ENCODE results near the gene ARID1A. TPM values are rescaled to one million over a fixed set of nuclear protein-coding genes. Genes with fewer than 3 reads are reported as not detected.
"Not testable (repeated sequence)": the region's sequence is repeated elsewhere in the genome, so short reads cannot be mapped to it uniquely, and the experiment has no call there.

ARID1A gene
- total RNA-seq, 2 donors from 2014 or later: 95.1 to 97.3 TPM

DNA sequence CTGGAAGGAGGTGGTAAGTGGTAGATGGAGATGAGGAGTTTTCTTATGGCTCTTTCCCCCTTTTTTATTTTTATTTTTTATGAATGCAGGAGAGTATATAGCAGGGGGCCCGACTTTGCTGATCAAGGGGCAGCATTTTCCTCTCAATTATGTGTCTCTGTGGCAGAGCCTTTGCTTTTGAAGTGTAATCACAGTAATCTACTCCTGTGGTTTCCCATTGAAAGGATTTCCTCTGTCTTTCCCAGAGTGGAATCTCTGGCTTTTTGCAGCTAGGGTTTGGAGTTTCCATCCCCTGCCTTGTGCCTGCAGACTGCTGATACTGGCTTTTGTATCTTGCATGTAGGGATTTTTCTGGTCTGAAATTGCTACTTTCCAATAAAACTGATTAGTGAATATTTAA, 29.1 kb downstream of the ARID1A start:
- H3K27me3 Mint-ChIP-seq (ENCODE audit: low read depth): no peaks in the 10 kb centered on the region
- H3K27ac Mint-ChIP-seq: peak overlapping the region; percentile 44
- H3K4me3 Mint-ChIP-seq: peak overlapping the region; percentile 20 to 41
- no peaks in the 10 kb centered on the region for H3K9me3 Mint-ChIP-seq
- peaks cover under 1 to 10% of the 10 kb centered on the region in 2 donors for H3K36me3 Mint-ChIP-seq (ENCODE audit: insufficient read depth in 2 of 2)
- DNase-seq (no peak), ATAC-seq (replicated peaks in 1 of 2) (no peak)
- H3K4me1 Mint-ChIP-seq (ENCODE audit: low read depth): peaks cover 99% of the 10 kb centered on the region

DNA sequence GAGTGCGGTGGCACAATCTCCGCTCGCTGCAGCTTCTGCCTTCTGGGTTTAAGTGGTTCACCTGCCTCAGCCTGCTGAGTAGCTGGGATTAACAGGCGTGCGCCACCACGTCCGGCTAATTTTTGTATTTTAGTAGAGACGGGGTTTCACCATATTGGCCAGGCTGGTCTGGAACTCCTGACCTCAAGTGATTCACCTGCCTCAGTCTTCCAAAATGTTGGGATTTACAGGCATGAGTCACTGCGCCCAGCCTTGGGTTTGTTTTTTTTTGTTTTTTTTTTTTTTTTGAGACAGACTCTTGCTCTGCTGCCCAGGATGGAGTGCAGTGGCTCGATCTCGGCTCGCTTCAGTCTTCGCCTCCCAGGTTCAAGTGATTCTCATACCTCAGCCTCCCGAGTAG, 30.1 kb downstream of the ARID1A start:
- not testable (repeated sequence) for H3K9me3 Mint-ChIP-seq; H3K27me3 Mint-ChIP-seq (ENCODE audit: low read depth); ATAC-seq (replicated peaks in 1 of 2); H3K27ac Mint-ChIP-seq; DNase-seq; H3K4me3 Mint-ChIP-seq
- Mint-ChIP-seq H3K36me3 (ENCODE audit: insufficient read depth in 2 of 2) (peaks cover 4 to 11% of the 10 kb centered on the region in 2 donors), H3K4me1 (ENCODE audit: low read depth) (peaks cover 98% of the 10 kb centered on the region)

DNA sequence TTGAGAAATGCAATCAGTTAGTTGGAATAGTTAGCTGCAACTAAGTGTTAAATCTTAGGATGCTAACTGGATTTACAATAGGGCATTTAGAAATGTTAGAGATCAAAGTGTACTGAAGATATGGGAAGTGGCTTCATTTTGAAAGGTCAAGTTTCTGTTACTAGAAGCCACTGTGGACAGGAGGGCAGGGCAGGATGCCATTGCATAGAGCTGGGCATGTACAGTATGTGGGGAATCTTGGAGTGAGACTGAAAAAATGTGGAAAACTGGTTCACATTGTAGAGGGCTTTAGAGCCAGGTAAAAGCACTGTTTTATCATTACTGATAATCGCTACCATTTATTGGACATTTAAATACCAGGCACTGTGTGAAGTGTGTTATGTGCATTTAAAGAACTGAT, 31.0 kb downstream of the ARID1A start:
- ATAC-seq (replicated peaks in 1 of 2) (no peak), DNase-seq (no peak)
- peaks cover 98% of the 10 kb centered on the region for H3K4me1 Mint-ChIP-seq (ENCODE audit: low read depth)
- no peaks in the 10 kb centered on the region for H3K27me3 Mint-ChIP-seq (ENCODE audit: low read depth)
- peaks cover 8 to 18% of the 10 kb centered on the region in 2 donors for H3K36me3 Mint-ChIP-seq (ENCODE audit: insufficient read depth in 2 of 2)
- no peaks in the 10 kb centered on the region for H3K9me3 Mint-ChIP-seq
- H3K27ac Mint-ChIP-seq: peak overlapping the region; percentile 2
- H3K4me3 Mint-ChIP-seq: peak overlapping the region in 1 of 2 donors; percentile 8

DNA sequence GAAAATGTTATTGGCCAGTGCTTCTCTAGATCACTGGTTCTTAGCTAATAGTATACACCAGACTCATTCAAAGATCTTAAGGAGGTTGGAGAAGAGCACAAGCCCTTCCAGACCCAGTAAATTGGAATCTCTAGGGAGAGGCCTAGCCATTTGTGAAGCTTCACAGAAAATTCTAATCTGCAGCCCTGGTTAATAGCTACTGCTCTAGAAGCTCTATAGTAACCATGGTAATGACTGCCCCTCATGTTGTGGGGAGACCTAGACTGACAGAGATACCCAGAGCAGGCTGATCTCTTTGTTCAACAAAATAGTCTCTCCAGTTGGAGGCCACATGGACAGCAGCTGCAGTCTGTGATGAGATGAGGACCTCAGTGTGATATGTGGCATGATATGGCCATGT, 31.7 kb downstream of the ARID1A start:
- ATAC-seq (replicated peaks in 1 of 2): no peak
- H3K27ac Mint-ChIP-seq: peak overlapping the region; percentile 79
- H3K4me1 Mint-ChIP-seq (ENCODE audit: low read depth): peaks cover 98% of the 10 kb centered on the region

DNA sequence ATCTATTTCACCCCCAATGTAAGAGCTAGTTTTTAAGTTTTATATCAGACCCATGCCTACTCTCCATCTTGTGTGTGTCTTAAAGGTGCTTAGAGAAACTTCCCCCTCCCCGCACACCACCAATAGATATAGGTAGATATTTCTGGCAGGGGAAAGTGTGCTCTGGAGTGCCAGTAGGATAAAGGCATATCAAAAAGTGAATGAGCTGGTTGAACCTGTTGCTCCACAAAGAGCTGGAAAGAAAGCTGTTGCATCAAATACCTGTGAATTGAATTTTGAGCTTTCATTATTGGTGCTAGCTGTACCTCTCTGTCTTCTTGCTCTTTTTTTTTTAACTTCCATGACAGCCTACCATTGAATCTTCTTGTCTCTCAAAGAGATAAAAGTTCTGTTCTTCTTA, 32.8 kb downstream of the ARID1A start:
- Mint-ChIP-seq H3K27me3 (ENCODE audit: low read depth) (no peaks in the 10 kb centered on the region), H3K4me1 (ENCODE audit: low read depth) (peaks cover 98% of the 10 kb centered on the region), H3K27ac (peak overlapping the region; percentile 69), H3K36me3 (ENCODE audit: insufficient read depth in 2 of 2) (peaks cover 9 to 27% of the 10 kb centered on the region in 2 donors), H3K4me3 (peak overlapping the region in 1 of 2 donors; percentile 36), H3K9me3 (no peaks in the 10 kb centered on the region)
- DNase-seq: no peak
- ATAC-seq (replicated peaks in 1 of 2): no peak

More for the DNA sequence above, 31.7 kb downstream of the ARID1A start:
- Mint-ChIP-seq H3K36me3 (ENCODE audit: insufficient read depth in 2 of 2) (peaks cover 8 to 18% of the 10 kb centered on the region in 2 donors), H3K4me3 (no peak overlapping the region), H3K27me3 (ENCODE audit: low read depth) (no peaks in the 10 kb centered on the region), H3K9me3 (no peaks in the 10 kb centered on the region)
- DNase-seq: no peak

DNA sequence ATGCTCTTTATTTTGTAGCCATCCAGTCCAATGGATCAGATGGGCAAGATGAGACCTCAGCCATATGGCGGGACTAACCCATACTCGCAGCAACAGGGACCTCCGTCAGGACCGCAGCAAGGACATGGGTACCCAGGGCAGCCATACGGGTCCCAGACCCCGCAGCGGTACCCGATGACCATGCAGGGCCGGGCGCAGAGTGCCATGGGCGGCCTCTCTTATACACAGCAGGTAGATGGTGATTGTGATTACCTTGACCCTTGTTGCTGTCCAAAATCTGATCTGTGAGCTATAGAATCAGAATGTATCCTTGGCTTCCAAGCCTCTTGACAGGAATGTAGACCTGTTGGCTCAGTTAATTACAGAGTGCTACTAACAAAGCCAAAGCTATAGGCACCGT, 33.8 kb downstream of the ARID1A start:
- H3K4me3 Mint-ChIP-seq: peak overlapping the region in 1 of 2 donors; percentile 51
- DNase-seq (no peak), ATAC-seq (replicated peaks in 1 of 2) (no peak)
- H3K27me3 Mint-ChIP-seq (ENCODE audit: low read depth): no peaks in the 10 kb centered on the region
- H3K36me3 Mint-ChIP-seq (ENCODE audit: insufficient read depth in 2 of 2): peaks cover 9 to 35% of the 10 kb centered on the region in 2 donors
- peak overlapping the region; percentile 77 for H3K27ac Mint-ChIP-seq
- H3K4me1 Mint-ChIP-seq (ENCODE audit: low read depth): peaks cover 98% of the 10 kb centered on the region
- H3K9me3 Mint-ChIP-seq: no peaks in the 10 kb centered on the region

DNA sequence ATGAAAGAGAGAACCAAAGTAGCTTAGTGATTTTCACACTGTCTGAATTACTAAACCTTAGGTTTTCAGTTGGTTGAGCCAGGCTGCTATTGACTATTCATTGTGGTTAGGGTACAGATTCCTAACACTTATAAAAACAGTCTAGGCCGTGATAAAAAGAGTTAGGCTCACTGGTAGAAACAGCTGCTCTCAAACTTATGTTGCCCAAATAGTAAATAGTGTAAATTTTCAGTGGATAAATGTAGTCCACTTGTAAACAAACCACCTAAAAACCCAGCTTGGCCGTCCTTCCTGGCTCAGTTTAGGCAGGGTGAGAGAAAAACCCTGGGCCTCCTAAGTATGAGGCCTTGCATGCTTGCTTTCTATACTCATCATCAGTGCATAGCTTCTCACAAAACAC, 34.9 kb downstream of the ARID1A start:
- Mint-ChIP-seq H3K9me3 (no peaks in the 10 kb centered on the region), H3K4me3 (peak overlapping the region in 1 of 2 donors; percentile 16), H3K27ac (peak overlapping the region; percentile 58), H3K36me3 (ENCODE audit: insufficient read depth in 2 of 2) (peaks cover 12 to 40% of the 10 kb centered on the region in 2 donors), H3K4me1 (ENCODE audit: low read depth) (peaks cover 91% of the 10 kb centered on the region), H3K27me3 (ENCODE audit: low read depth) (no peaks in the 10 kb centered on the region)
- no peak for DNase-seq
- ATAC-seq (replicated peaks in 1 of 2): peak; percentile 56 to 67

DNA sequence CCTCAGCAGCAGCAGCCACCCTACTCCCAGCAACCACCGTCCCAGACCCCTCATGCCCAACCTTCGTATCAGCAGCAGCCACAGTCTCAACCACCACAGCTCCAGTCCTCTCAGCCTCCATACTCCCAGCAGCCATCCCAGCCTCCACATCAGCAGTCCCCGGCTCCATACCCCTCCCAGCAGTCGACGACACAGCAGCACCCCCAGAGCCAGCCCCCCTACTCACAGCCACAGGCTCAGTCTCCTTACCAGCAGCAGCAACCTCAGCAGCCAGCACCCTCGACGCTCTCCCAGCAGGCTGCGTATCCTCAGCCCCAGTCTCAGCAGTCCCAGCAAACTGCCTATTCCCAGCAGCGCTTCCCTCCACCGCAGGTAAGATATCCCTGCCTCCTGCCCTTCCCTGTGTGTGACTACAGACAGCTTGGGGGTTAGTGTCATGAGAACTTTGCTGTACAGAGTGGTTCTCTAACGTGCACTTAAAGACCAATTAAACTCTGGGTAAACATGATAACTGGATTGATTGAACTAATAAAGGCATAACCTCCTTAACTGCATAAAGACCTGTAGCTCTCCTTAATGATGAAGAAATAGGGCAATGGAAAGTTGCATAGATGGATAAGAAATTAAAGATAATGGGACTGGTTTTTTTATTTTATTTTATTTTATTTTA, 35.6 kb downstream of the ARID1A start:
- H3K4me3 Mint-ChIP-seq: peak overlapping the region in 1 of 2 donors; percentile 16
- DNase-seq (no peak), ATAC-seq (replicated peaks in 1 of 2) (no peak)
- H3K36me3 Mint-ChIP-seq (ENCODE audit: insufficient read depth in 2 of 2): peaks cover 13 to 43% of the 10 kb centered on the region in 2 donors
- peaks cover 84% of the 10 kb centered on the region for H3K4me1 Mint-ChIP-seq (ENCODE audit: low read depth)
- H3K27ac Mint-ChIP-seq: peak overlapping the region; percentile 58
- H3K27me3 Mint-ChIP-seq (ENCODE audit: low read depth): no peaks in the 10 kb centered on the region
- no peaks in the 10 kb centered on the region for H3K9me3 Mint-ChIP-seq

DNA sequence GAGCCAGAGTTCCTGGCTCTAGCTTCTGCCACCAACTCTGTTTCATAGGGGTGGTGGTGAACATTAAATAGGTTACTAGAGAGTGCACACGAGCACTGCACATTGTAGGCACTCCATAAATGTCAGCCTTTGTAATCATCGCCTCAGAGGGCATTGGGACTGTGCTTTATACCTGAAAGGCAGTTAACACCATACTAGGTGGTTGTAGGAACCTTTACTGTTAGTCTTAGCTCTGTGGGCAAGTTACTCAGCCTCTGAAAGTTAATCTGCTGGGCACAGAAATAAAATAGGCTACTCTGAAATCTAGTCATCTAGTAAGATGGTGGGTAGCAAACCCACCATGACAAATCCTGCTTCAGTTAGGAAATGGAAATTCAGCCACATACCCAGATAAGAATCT, 37.6 kb downstream of the ARID1A start:
- H3K4me1 Mint-ChIP-seq (ENCODE audit: low read depth): peaks cover 71% of the 10 kb centered on the region
- H3K36me3 Mint-ChIP-seq (ENCODE audit: insufficient read depth in 2 of 2): peaks cover 13 to 45% of the 10 kb centered on the region in 2 donors
- H3K4me3 Mint-ChIP-seq: peak overlapping the region; percentile 15 to 42
- peak overlapping the region; percentile 44 for H3K27ac Mint-ChIP-seq
- H3K9me3 Mint-ChIP-seq: no peaks in the 10 kb centered on the region
- DNase-seq: no peak
- peak; percentile 81 to 88 for ATAC-seq (replicated peaks in 1 of 2)
- no peaks in the 10 kb centered on the region for H3K27me3 Mint-ChIP-seq (ENCODE audit: low read depth)

DNA sequence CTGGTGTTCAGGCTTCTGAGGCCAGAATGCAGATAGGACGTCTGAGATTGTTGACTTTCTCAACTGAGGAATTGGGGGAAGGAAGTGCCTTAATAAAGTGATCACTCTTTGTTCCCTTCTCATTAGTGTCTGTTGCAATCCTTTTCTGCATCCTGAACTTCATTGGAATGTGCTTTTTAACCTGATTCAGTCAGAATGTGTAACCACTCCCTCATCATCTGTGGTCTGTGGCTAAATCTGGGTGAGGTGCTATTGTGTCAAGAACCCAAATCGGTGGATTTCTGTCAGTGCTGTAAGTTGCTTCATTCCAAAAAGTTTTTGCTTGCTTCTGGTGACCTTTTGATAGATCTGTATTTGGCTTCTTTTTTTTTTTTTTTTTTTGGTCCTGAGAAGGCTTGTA, 38.2 kb downstream of the ARID1A start:
- ATAC-seq (replicated peaks in 1 of 2) (peak; percentile 46 to 57), DNase-seq (peak; percentile 44 to 45)
- H3K9me3 Mint-ChIP-seq: no peaks in the 10 kb centered on the region
- peaks cover 71% of the 10 kb centered on the region for H3K4me1 Mint-ChIP-seq (ENCODE audit: low read depth)
- peaks cover 13 to 45% of the 10 kb centered on the region in 2 donors for H3K36me3 Mint-ChIP-seq (ENCODE audit: insufficient read depth in 2 of 2)
- peak overlapping the region; percentile 42 to 44 for H3K4me3 Mint-ChIP-seq
- H3K27me3 Mint-ChIP-seq (ENCODE audit: low read depth): no peaks in the 10 kb centered on the region
- H3K27ac Mint-ChIP-seq: peak overlapping the region; percentile 44

DNA sequence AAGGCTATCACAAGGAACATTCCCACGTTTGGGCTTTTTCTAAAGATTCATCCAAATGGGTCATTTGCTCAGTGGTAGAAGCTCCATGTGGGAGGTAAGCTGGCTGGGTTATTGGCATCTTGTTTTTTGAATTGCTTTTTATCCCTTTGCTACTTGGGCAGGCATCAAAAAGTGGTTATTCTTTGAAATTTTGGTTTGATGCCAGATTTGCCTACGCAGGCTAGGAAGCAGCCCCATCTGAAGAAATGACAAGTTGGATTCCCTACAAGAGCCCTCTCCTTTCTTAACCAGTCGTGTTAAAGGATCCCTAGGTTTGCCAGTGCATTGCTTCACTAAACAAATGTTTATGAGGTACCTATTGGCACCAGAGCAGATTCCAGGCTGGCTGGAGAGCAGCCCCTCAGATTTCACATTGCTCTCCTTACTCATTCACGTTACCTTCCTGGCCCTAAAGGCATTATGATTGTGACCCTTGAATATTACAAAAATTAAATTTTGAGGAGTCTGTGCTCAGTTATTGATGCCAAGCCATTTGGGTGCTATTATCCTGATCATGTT, 38.8 kb downstream of the ARID1A start:
- H3K9me3 Mint-ChIP-seq: no peaks in the 10 kb centered on the region
- no peaks in the 10 kb centered on the region for H3K27me3 Mint-ChIP-seq (ENCODE audit: low read depth)
- peaks cover 72% of the 10 kb centered on the region for H3K4me1 Mint-ChIP-seq (ENCODE audit: low read depth)
- peaks cover 13 to 44% of the 10 kb centered on the region in 2 donors for H3K36me3 Mint-ChIP-seq (ENCODE audit: insufficient read depth in 2 of 2)
- DNase-seq: no peak
- H3K4me3 Mint-ChIP-seq: peak overlapping the region in 1 of 2 donors; percentile 44
- no peak overlapping the region for H3K27ac Mint-ChIP-seq
- no peak for ATAC-seq (replicated peaks in 1 of 2)

DNA sequence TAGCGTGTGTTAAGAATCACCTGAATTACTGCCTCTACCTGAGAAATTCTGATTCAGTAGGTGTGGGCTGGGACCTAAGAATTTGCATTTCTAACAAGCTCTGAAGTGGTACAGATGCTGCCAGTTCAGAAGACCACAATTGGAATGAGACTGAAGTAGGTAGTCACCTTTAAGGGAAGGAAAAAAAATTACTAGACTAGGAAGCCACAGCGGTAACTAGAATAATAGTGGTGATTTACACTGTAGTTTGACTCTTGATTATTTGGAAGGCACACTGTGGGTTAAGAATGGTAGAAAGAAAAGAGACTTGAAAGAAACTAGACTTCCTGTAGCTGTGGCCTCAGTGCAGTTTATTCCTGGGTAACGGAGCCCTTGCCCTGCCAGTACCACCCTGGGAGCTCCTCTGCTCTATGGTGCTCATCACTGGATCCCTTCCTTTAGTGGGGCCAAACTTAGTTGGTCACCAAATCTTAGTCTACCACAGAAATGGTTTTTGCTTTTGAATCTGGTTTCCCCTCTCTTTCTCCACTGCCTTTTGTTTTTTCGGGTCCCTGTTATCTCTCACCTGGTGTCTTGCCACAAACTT, 43.6 kb downstream of the ARID1A start:
- H3K9me3 Mint-ChIP-seq: no peaks in the 10 kb centered on the region
- DNase-seq (no peak), ATAC-seq (replicated peaks in 1 of 2) (peak; percentile 30 to 48)
- H3K27ac Mint-ChIP-seq: peak overlapping the region; percentile 63
- peaks cover 70% of the 10 kb centered on the region for H3K4me1 Mint-ChIP-seq (ENCODE audit: low read depth)
- no peaks in the 10 kb centered on the region for H3K27me3 Mint-ChIP-seq (ENCODE audit: low read depth)
- H3K4me3 Mint-ChIP-seq: peak overlapping the region; percentile 10 to 49
- peaks cover 12 to 33% of the 10 kb centered on the region in 2 donors for H3K36me3 Mint-ChIP-seq (ENCODE audit: insufficient read depth in 2 of 2)

DNA sequence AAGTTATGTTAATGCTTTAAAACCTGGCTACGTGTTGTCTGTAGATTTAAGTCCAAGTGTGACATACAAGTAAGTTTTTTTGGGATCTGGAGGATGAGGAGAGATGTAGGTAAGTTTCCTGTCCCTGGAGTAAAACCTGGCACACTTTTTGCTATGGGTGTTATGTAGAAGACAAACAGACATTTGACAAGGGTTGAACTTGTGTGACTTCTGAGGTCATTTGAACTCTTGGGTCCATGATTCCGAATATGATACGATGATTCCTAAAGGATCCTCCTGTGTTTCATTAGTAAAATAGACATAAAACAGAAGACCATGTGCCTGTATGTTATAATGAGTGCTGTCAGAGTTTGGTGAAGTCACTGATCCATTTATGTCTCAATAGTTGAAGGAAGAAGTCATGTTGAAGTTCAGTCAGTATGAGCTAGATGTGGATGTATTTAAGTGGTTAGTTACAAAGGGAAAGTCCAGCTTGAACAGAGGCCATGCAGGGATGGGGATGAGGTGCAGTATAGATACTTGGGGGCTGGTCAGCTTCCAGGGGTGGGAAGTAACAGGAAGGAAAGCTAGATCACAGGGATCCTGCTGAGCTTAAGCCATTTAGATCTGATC, 44.3 kb downstream of the ARID1A start:
- DNase-seq (no peak), ATAC-seq (replicated peaks in 1 of 2) (no peak)
- Mint-ChIP-seq H3K27me3 (ENCODE audit: low read depth) (no peaks in the 10 kb centered on the region), H3K36me3 (ENCODE audit: insufficient read depth in 2 of 2) (peaks cover 12 to 29% of the 10 kb centered on the region in 2 donors), H3K4me1 (ENCODE audit: low read depth) (peaks cover 72% of the 10 kb centered on the region), H3K4me3 (no peak overlapping the region), H3K27ac (peak overlapping the region; percentile 20), H3K9me3 (no peaks in the 10 kb centered on the region)

Data from activated T-cell treated with anti-CD3 and anti-CD28 coated beads, Interleukin-2, amount 50 U/mL, for 72 hours (primary cell).